B cell (primary cell): Measurements from ENCODE around the gene SPPL3. TPM values are rescaled to one million over a fixed set of nuclear protein-coding genes. Genes with fewer than 3 reads are reported as not detected.

ENCODE experiments used
- ATAC-seq: fragments of 200-7000 bp; cut with Tn5 transposase; one replicate; pipeline ENCODE4 v1.10.0; 2021; ENCODE audit warnings: low read depth, mild to moderate bottlenecking, moderate number of reproducible peaks, moderate library complexity
- CTCF ChIA-PET: fragments of 350-600 bp; sonication (Branson Sonifier 250); formaldehyde crosslinking; loops from one replicate; lab custom pipeline; 2021; ENCODE audit warnings: antibody characterized with exemption, inconsistent platforms; lab: Charles Lee
- POLR2A ChIA-PET: fragments of 350-600 bp; sonication (Branson Sonifier 250); formaldehyde crosslinking; loops from one replicate; lab custom pipeline; 2021; ENCODE audit warnings: antibody characterized with exemption; lab: Charles Lee
- DNase-seq: peaks from one replicate; pipeline ENCODE4 v3.0.0; 2013
- H2AFZ ChIP-seq: 2 replicates; pipeline ENCODE4 v1.6.1; 2012; ENCODE audit warnings: mild to moderate bottlenecking, low read depth, low read length; ENCODE audit not compliant: insufficient read depth, poor library complexity, severe bottlenecking
- H3K27ac ChIP-seq, 2 donors: 1 replicate in 1 of 2; 2 replicates in 1 of 2; pipeline ENCODE4 v1.5.1; 2012 to 2013; ENCODE audit warnings: low read length in 2 of 2, mild to moderate bottlenecking in 2 of 2, moderate library complexity in 1 of 2
- H3K27me3 ChIP-seq, 4 experiments: fragments of 200-600 bp in 1 of 4; sonication (generic) in 1 of 4; replicated peaks in 1 of 4; 1 replicate in 2 of 4; 2 replicates in 2 of 4; pipeline versions ENCODE4 v1.6.1 to v1.7.0; 2013 to 2016; ENCODE audit warnings: low read length in 3 of 4, mild to moderate bottlenecking in 2 of 4, mixed read lengths in 1 of 4, moderate library complexity in 1 of 4; ENCODE audit not compliant: insufficient read depth in 4 of 4, control insufficient read depth in 3 of 4; ENCODE audit errors: control extremely low read depth in 1 of 4
- H3K36me3 ChIP-seq, 2 experiments: replicated peaks in 1 of 2; 1 replicate in 1 of 2; 2 replicates in 1 of 2; pipeline versions ENCODE4 v1.6.1 to v1.7.1; 2013; ENCODE audit warnings: low read length in 1 of 2; ENCODE audit not compliant: insufficient read depth in 2 of 2, control insufficient read depth in 1 of 2; ENCODE audit errors: control extremely low read depth in 1 of 2, extremely low read depth in 1 of 2
- H3K4me1 ChIP-seq, 2 donors: fragments of 200-600 bp in 1 of 2; sonication (generic) in 1 of 2; 1 replicate in 1 of 2; 2 replicates in 1 of 2; pipeline versions ENCODE4 v1.5.1 to v1.6.1; 2013 to 2017; ENCODE audit warnings: low read length in 2 of 2; ENCODE audit not compliant: control insufficient read depth in 2 of 2, insufficient read depth in 2 of 2
- H3K4me2 ChIP-seq: replicated peaks from 2 replicates; pipeline ENCODE3; 2012; ENCODE audit warnings: mild to moderate bottlenecking, low read depth, low read length; ENCODE audit not compliant: poor library complexity, severe bottlenecking
- H3K4me3 ChIP-seq, 5 experiments: fragments of 200-600 bp in 1 of 5; sonication (generic) in 1 of 5; 1 replicate in 3 of 5; 2 replicates in 2 of 5; pipeline versions ENCODE4 v1.5.1 to v1.7.0; 2011 to 2016; ENCODE audit warnings: low read length in 4 of 5, mild to moderate bottlenecking in 4 of 5, low read depth in 2 of 5, control low read depth in 1 of 5, moderate library complexity in 1 of 5; ENCODE audit not compliant: insufficient read depth in 1 of 5; ENCODE audit errors: control extremely low read depth in 1 of 5, extremely low read depth in 1 of 5
- H3K79me2 ChIP-seq: fragments of 200-600 bp; sonication (generic); one replicate; pipeline ENCODE4 v1.6.0; 2016; ENCODE audit warnings: low read length; ENCODE audit not compliant: control insufficient read depth, insufficient read depth
- H3K9ac ChIP-seq: fragments of 200-600 bp; sonication (generic); 2 replicates; pipeline ENCODE4 v1.6.1; 2017; ENCODE audit warnings: mild to moderate bottlenecking, low read length, moderate library complexity
- H3K9me3 ChIP-seq, 3 donors: one replicate each; pipeline versions ENCODE4 v1.6.1 to v1.7.1; 2013; ENCODE audit warnings: low read length in 2 of 3; ENCODE audit not compliant: control insufficient read depth in 2 of 3, insufficient read depth in 1 of 3; ENCODE audit errors: control extremely low read depth in 1 of 3
- H4K20me1 ChIP-seq: 2 replicates; pipeline ENCODE4 v1.6.0; 2012; ENCODE audit warnings: mild to moderate bottlenecking, low read length; ENCODE audit not compliant: insufficient read depth, control insufficient read depth, poor library complexity, severe bottlenecking
- H3K27ac Mint-ChIP-seq: one replicate; pipeline ENCODE4 v1.8.0; 2021; ENCODE audit warnings: mixed read lengths
- H3K27me3 Mint-ChIP-seq: one replicate; pipeline ENCODE4 v1.8.0; 2021; ENCODE audit warnings: mixed read lengths
- H3K4me1 Mint-ChIP-seq: one replicate; pipeline ENCODE4 v1.8.0; 2021; ENCODE audit warnings: mixed read lengths
- H3K4me3 Mint-ChIP-seq: one replicate; pipeline ENCODE4 v1.8.0; 2021; ENCODE audit warnings: mixed read lengths
- H3K9me3 Mint-ChIP-seq: one replicate; pipeline ENCODE4 v1.8.0; 2022; ENCODE audit warnings: mixed read lengths; ENCODE audit not compliant: insufficient read depth
- CTCF ChIP-seq: fragments of 200-600 bp; IDR thresholded peaks from one replicate; pipeline ENCODE4 v1.8.0; 2022; ENCODE audit warnings: antibody characterized with exemption, mild to moderate bottlenecking
- EZH2 ChIP-seq: IDR thresholded peaks from 2 replicates; pipeline ENCODE4 v1.6.1; 2012; ENCODE audit warnings: borderline replicate concordance, low read depth, mild to moderate bottlenecking, moderate library complexity, low read length; ENCODE audit not compliant: insufficient read depth, poor library complexity, severe bottlenecking
- WGBS: methylation state at CpG from one replicate; pipeline ENCODE4 v1.1.5; 2013; ENCODE audit warnings: missing lambda C conversion rate; ENCODE audit not compliant: insufficient coverage; 5-methylcytosine and 5-hydroxymethylcytosine counted together
- intact Hi-C: fragments of 100-400 bp; cut with micrococcal nuclease; formaldehyde crosslinking; loops from one replicate; pipeline ENCODE4 v1.10.0; 2022
- polyA plus RNA-seq: library from polyadenylated mRNA; depleted of rRNA; stranded (reverse); fragments of >200 nt; gene quantifications from 2 replicates; pipeline ENCODE4 v1.2.3, GENCODE V29; 2012
- total RNA-seq, 2 donors: library from RNA; stranded (reverse); fragments of 120-200 nt in 1 of 2; gene quantifications; 1 replicate in 1 of 2; 2 replicates in 1 of 2; pipeline versions ENCODE4 v1.2.3 to v1.2.4, GENCODE V29; 2013 to 2022

The SPPL3 gene
- total and polyA plus RNA-seq, 2 donors (not counting 1 experiment from before 2014, with no cell fraction given): 12.3 to 43.6 TPM

- no peak overlapping the region for H3K4me2 ChIP-seq
- no peaks in the 10 kb centered on the region for H3K9me3 ChIP-seq
- ChIA-PET POLR2A (no interaction called here), CTCF (interaction anchor here (0.6 kb wide), 1 partner anchor 77 kb away, joined by 3 read pairs; no protein-coding TSS in a partner anchor)
- H3K36me3 ChIP-seq: no peaks in the 10 kb centered on the region
- Mint-ChIP-seq H3K27ac (no peak overlapping the region), H3K9me3 (no peaks in the 10 kb centered on the region), H3K27me3 (no peaks in the 10 kb centered on the region), H3K4me1 (peaks cover 45% of the 10 kb centered on the region), H3K4me3 (no peak overlapping the region)
- H3K27me3 ChIP-seq: no peaks in the 10 kb centered on the region
- peaks cover 95% of the 10 kb centered on the region for H3K79me2 ChIP-seq
- intact Hi-C loops: no loop called here
- H3K4me3 ChIP-seq: no peak overlapping the region
- peaks cover 85% of the 10 kb centered on the region for H4K20me1 ChIP-seq
- no peak overlapping the region for H2AFZ ChIP-seq
- no peak for ATAC-seq
- H3K4me1 ChIP-seq: no peaks in the 10 kb centered on the region
- no peak overlapping the region for H3K27ac ChIP-seq
- TF ChIP-seq EZH2: no peak
- no peak for TF ChIP-seq CTCF
- H3K9ac ChIP-seq: no peak overlapping the region
- DNase-seq: no peak
- 100% methylated on average over 2 of the region's 4 CpGs for WGBS
These were observed 77.8 kb downstream of the SPPL3 start for GRCh38 chr12:120826335-120826734.

DNA sequence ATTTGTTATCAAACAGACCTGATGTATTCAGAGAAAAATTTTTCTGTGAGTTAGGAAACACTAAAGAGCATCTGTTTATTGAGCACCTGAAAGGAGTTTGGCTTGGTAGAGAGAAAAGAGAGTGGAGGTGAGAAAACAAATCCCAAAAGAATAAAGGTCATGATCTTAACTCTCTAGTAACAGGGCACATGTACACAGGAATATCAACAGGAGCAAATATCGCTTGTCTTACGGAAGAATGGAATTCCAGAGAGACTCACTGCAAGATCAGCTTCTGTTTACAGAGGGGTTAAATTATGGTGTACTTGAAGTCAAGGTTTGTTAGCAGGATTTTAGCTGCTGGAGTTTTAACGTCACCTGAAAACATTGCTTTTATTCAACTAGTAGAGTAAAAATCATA, 78.8 kb downstream of the SPPL3 start:
- Histone ChIP-seq H2AFZ (no peak overlapping the region), H3K27ac (no peak overlapping the region), H3K4me2 (no peak overlapping the region), H3K9ac (no peak overlapping the region), H3K4me3 (no peak overlapping the region), H3K36me3 (no peaks in the 10 kb centered on the region), H4K20me1 (peaks cover 88% of the 10 kb centered on the region), H3K9me3 (no peaks in the 10 kb centered on the region), H3K4me1 (no peaks in the 10 kb centered on the region), H3K79me2 (peaks cover 95% of the 10 kb centered on the region), H3K27me3 (no peaks in the 10 kb centered on the region)
- no peak for ATAC-seq
- no peak for DNase-seq
- no peak overlapping the region for H3K4me3 Mint-ChIP-seq
- ChIA-PET POLR2A (no interaction called here), CTCF (no interaction called here)
- no peaks in the 10 kb centered on the region for H3K27me3 Mint-ChIP-seq
- no peaks in the 10 kb centered on the region for H3K9me3 Mint-ChIP-seq
- peaks cover 41% of the 10 kb centered on the region for H3K4me1 Mint-ChIP-seq
- no peak overlapping the region for H3K27ac Mint-ChIP-seq
- TF ChIP-seq EZH2: no peak
- TF ChIP-seq CTCF: no peak
- 100% methylated on average over 2 of the region's 3 CpGs for WGBS
- intact Hi-C loops: no loop called here
